Fibroblast of lung (primary cell): Measurements from ENCODE around the gene FGR.

Source experiments
- EZH2 ChIP-seq: IDR thresholded peaks from 2 replicates; pipeline ENCODE4 v1.5.1; 2012; ENCODE audit warnings: low read length, control low read depth, mild to moderate bottlenecking; ENCODE audit errors: missing control alignments
- TF ChIP-seq, protein P1 (sequence below), 2 donors: IDR thresholded peaks in 1 of 2; conservative IDR thresholded peaks in 1 of 2; 1 replicate in 1 of 2; 2 replicates in 1 of 2; pipeline ENCODE4 v1.5.1; 2011 to 2012; ENCODE audit warnings: low read length in 2 of 2, control low read depth in 1 of 2, inconsistent platforms in 1 of 2, low read depth in 1 of 2, mild to moderate bottlenecking in 1 of 2

DNA sequence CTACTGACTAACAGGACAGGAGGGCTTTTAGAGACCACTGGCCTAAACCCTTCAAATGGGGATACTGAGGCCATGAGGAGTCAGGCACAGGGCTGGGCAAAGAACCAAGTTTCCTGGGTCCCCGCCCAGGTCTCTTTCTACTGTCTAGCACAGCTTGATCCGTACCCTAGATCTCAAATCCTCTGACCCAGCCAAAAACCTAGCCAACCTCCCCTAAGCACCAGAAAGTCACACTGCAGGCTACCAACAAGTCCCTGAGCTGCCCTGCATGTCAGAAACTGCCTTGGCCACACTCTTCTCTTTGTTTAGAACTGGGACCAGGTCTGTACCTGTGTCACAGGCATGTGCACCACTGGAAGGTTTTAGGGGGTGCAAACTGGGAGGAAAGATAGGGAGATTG lies 64.6 kb downstream of the FGR start:
- TF ChIP-seq, protein P1, sequence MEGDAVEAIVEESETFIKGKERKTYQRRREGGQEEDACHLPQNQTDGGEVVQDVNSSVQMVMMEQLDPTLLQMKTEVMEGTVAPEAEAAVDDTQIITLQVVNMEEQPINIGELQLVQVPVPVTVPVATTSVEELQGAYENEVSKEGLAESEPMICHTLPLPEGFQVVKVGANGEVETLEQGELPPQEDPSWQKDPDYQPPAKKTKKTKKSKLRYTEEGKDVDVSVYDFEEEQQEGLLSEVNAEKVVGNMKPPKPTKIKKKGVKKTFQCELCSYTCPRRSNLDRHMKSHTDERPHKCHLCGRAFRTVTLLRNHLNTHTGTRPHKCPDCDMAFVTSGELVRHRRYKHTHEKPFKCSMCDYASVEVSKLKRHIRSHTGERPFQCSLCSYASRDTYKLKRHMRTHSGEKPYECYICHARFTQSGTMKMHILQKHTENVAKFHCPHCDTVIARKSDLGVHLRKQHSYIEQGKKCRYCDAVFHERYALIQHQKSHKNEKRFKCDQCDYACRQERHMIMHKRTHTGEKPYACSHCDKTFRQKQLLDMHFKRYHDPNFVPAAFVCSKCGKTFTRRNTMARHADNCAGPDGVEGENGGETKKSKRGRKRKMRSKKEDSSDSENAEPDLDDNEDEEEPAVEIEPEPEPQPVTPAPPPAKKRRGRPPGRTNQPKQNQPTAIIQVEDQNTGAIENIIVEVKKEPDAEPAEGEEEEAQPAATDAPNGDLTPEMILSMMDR (conservative IDR thresholded peaks at IDR 0.05 in 1 of 2, IDR thresholded peaks at IDR 0.05 in 1 of 2; ENCODE audit: low read depth in 1 of 2, low read length in 2 of 2): no peak
- TF ChIP-seq EZH2: no peak
